ENCODE data around the gene RGMA. TPM values are rescaled to one million over a fixed set of nuclear protein-coding genes. Genes with fewer than 3 reads are reported as not detected.

Gene RGMA
- total and polyA plus RNA-seq, 2 donors (not counting 1 experiment from before 2014, with no cell fraction given) = not detected

GRCh38 chr15:93088200-93088980 is 621 bp downstream of the RGMA start:
- H3K36me3 ChIP-seq (replicated peaks in 1 of 2; ENCODE audit: control extremely low read depth in 1 of 2, control insufficient read depth in 1 of 2, extremely low read depth in 1 of 2, insufficient read depth in 2 of 2, low read length in 1 of 2) = no peaks in the 10 kb centered on the region
- intact Hi-C loops (cut with micrococcal nuclease) = no loop called here
- ATAC-seq (ENCODE audit: low read depth) (no peak), DNase-seq (peak; percentile 27)
- 4% methylated on average over 76 of the region's 85 CpGs for WGBS (ENCODE audit: insufficient coverage)
- H3K4me1 Mint-ChIP-seq = peaks cover 20% of the 10 kb centered on the region
- ChIA-PET CTCF (interaction anchor here (1.5 kb wide), 1 partner anchor 12 kb away, joined by 3 read pairs; no protein-coding TSS in a partner anchor), POLR2A (no interaction called here)
- peaks cover 0 to 6% (median 0%) of the 10 kb centered on the region in 3 donors for H3K9me3 ChIP-seq (ENCODE audit: control extremely low read depth in 1 of 3, control insufficient read depth in 2 of 3, insufficient read depth in 1 of 3, low read length in 2 of 3)
- H3K27me3 ChIP-seq (replicated peaks in 1 of 4; ENCODE audit: control extremely low read depth in 1 of 4, control insufficient read depth in 3 of 4, insufficient read depth in 4 of 4, low read length in 3 of 4) = peaks cover 0 to 41% (median 35%) of the 10 kb centered on the region in 4 experiments
- TF ChIP-seq CTCF (IDR thresholded peaks at IDR 0.05) (peak; percentile 40), EZH2 (IDR thresholded peaks at IDR 0.05; ENCODE audit: borderline replicate concordance, insufficient read depth, low read depth, low read length, poor library complexity, severe bottlenecking) (no peak)
- H3K27me3 Mint-ChIP-seq = peaks cover 62% of the 10 kb centered on the region
- H3K4me3 ChIP-seq (ENCODE audit: control extremely low read depth in 1 of 5, extremely low read depth in 1 of 5, insufficient read depth in 1 of 5, low read depth in 2 of 5, low read length in 4 of 5) = peak overlapping the region in 3 of 5 experiments; percentile 28 to 41 (median 38)
- H3K4me1 ChIP-seq (ENCODE audit: control insufficient read depth in 2 of 2, insufficient read depth in 2 of 2, low read length in 2 of 2) = peaks cover 17 to 18% of the 10 kb centered on the region in 2 donors
- peak overlapping the region; percentile 74 for H3K4me2 ChIP-seq (replicated peaks; ENCODE audit: low read depth, low read length, poor library complexity, severe bottlenecking)
- H3K79me2 ChIP-seq (ENCODE audit: control insufficient read depth, insufficient read depth, low read length) = no peaks in the 10 kb centered on the region
- H3K27ac Mint-ChIP-seq = no peak overlapping the region
- no peaks in the 10 kb centered on the region for H3K9me3 Mint-ChIP-seq (ENCODE audit: insufficient read depth)
- peak overlapping the region; percentile 39 for H2AFZ ChIP-seq (ENCODE audit: insufficient read depth, low read depth, low read length, poor library complexity, severe bottlenecking)
- peak overlapping the region; percentile 79 for H3K4me3 Mint-ChIP-seq
- H4K20me1 ChIP-seq (ENCODE audit: control insufficient read depth, insufficient read depth, low read length, poor library complexity, severe bottlenecking) = no peaks in the 10 kb centered on the region
- H3K27ac ChIP-seq (ENCODE audit: low read length in 2 of 2) = no peak overlapping the region
- peak overlapping the region; percentile 35 for H3K9ac ChIP-seq (ENCODE audit: low read length)

- H2AFZ ChIP-seq (ENCODE audit: insufficient read depth, low read depth, low read length, poor library complexity, severe bottlenecking) = peak overlapping the region; percentile 39
These were observed 1.2 kb downstream of the RGMA start for GRCh38 chr15:93087825-93088199.

More at GRCh38 chr15:93087825-93088199, 1.2 kb downstream of the RGMA start:
- peaks cover 0 to 6% (median 0%) of the 10 kb centered on the region in 3 donors for H3K9me3 ChIP-seq (ENCODE audit: control extremely low read depth in 1 of 3, control insufficient read depth in 2 of 3, insufficient read depth in 1 of 3, low read length in 2 of 3)
- Mint-ChIP-seq H3K27me3 (peaks cover 65% of the 10 kb centered on the region), H3K27ac (no peak overlapping the region), H3K9me3 (ENCODE audit: insufficient read depth) (no peaks in the 10 kb centered on the region), H3K4me1 (peaks cover 20% of the 10 kb centered on the region), H3K4me3 (peak overlapping the region; percentile 73)
- ChIA-PET POLR2A (no interaction called here), CTCF (interaction anchor here (1.5 kb wide), 1 partner anchor 11 kb away, joined by 3 read pairs; no protein-coding TSS in a partner anchor)
- peaks cover 17 to 18% of the 10 kb centered on the region in 2 donors for H3K4me1 ChIP-seq (ENCODE audit: control insufficient read depth in 2 of 2, insufficient read depth in 2 of 2, low read length in 2 of 2)
- H3K79me2 ChIP-seq (ENCODE audit: control insufficient read depth, insufficient read depth, low read length) = no peaks in the 10 kb centered on the region
- peak overlapping the region; percentile 74 for H3K4me2 ChIP-seq (replicated peaks; ENCODE audit: low read depth, low read length, poor library complexity, severe bottlenecking)
- H3K4me3 ChIP-seq (ENCODE audit: control extremely low read depth in 1 of 5, extremely low read depth in 1 of 5, insufficient read depth in 1 of 5, low read depth in 2 of 5, low read length in 4 of 5) = peak overlapping the region in 1 of 5 experiments; percentile 41
- intact Hi-C loops (cut with micrococcal nuclease) = no loop called here
- ATAC-seq (ENCODE audit: low read depth) (no peak), DNase-seq (peak; percentile 57)
- H3K27ac ChIP-seq (ENCODE audit: low read length in 2 of 2) = no peak overlapping the region
- H4K20me1 ChIP-seq (ENCODE audit: control insufficient read depth, insufficient read depth, low read length, poor library complexity, severe bottlenecking) = no peaks in the 10 kb centered on the region
- TF ChIP-seq EZH2 (IDR thresholded peaks at IDR 0.05; ENCODE audit: borderline replicate concordance, insufficient read depth, low read depth, low read length, poor library complexity, severe bottlenecking) (no peak), CTCF (IDR thresholded peaks at IDR 0.05) (peak; percentile 69)
- H3K9ac ChIP-seq (ENCODE audit: low read length) = peak overlapping the region; percentile 35
- H3K36me3 ChIP-seq (replicated peaks in 1 of 2; ENCODE audit: control extremely low read depth in 1 of 2, control insufficient read depth in 1 of 2, extremely low read depth in 1 of 2, insufficient read depth in 2 of 2, low read length in 1 of 2) = no peaks in the 10 kb centered on the region
- H3K27me3 ChIP-seq (replicated peaks in 1 of 4; ENCODE audit: control extremely low read depth in 1 of 4, control insufficient read depth in 3 of 4, insufficient read depth in 4 of 4, low read length in 3 of 4) = peaks cover 0 to 39% (median 34%) of the 10 kb centered on the region in 4 experiments
- 3% methylated on average over 14 of the region's 14 CpGs for WGBS (ENCODE audit: insufficient coverage)
